ENCODE results near the gene DDX1. TPM values are rescaled to one million over a fixed set of nuclear protein-coding genes. Genes with fewer than 3 reads are reported as not detected.
A peak's percentile ranks its signal among the peaks of the same experiment; 100 is the strongest.

Gene DDX1
- total and polyA plus RNA-seq, 9 of the 15 experiments (the other 6 are each of a cell fraction or from before 2014, with no cell fraction given): 116 to 277 (median 232) TPM

DNA sequence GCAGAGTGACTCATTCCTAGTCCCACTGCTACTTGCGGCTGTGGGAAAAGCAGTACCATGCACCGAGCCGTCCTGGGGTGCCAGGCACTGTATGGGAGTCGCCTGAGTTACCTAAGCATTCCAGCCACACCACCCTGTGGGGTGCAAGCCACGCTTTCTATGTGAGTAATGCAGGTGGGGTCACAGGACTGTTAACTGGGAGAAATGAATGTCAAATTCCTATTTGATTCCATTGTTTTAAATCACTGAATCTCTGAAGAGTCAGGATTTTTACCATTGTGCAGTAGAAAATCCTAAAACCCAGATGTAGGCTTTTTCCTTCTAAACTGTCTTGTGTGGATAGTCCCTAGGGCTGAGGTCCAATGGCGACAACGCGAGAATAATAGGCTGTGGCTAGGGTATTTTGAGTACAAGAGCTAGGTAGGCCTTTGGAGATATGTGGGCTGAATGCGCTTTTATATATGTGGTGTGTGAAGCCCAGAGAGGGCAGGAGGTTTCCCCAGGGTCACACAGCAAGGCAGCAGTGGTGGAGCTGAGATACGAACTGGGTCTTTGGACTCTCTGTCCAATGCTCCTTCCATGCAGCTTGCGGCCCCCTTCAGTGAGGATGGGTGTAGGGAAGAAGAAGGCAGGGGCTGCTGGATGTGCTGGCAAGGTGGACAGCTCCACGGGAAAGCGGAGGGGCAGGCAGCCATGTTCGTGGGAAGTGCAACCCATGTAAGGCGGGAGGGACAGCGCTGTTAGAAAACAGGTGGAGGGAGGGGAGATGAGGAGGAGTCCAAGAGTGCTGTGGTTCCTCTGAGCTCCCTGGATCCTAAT is 83.2 kb downstream of the DDX1 start (continued):
- TF ChIP-seq RBM25 (IDR thresholded peaks at IDR 0.05; ENCODE audit: low read depth, low read length, severe bottlenecking): peak; percentile 23
- no peak for TF ChIP-seq XRCC5 (IDR thresholded peaks at IDR 0.05; ENCODE audit: low read depth, low read length)
- TF ChIP-seq SMC3 (conservative IDR thresholded peaks at IDR 0.05; ENCODE audit: insufficient read depth, low read depth, low read length): no peak
- TF ChIP-seq, protein P1, sequence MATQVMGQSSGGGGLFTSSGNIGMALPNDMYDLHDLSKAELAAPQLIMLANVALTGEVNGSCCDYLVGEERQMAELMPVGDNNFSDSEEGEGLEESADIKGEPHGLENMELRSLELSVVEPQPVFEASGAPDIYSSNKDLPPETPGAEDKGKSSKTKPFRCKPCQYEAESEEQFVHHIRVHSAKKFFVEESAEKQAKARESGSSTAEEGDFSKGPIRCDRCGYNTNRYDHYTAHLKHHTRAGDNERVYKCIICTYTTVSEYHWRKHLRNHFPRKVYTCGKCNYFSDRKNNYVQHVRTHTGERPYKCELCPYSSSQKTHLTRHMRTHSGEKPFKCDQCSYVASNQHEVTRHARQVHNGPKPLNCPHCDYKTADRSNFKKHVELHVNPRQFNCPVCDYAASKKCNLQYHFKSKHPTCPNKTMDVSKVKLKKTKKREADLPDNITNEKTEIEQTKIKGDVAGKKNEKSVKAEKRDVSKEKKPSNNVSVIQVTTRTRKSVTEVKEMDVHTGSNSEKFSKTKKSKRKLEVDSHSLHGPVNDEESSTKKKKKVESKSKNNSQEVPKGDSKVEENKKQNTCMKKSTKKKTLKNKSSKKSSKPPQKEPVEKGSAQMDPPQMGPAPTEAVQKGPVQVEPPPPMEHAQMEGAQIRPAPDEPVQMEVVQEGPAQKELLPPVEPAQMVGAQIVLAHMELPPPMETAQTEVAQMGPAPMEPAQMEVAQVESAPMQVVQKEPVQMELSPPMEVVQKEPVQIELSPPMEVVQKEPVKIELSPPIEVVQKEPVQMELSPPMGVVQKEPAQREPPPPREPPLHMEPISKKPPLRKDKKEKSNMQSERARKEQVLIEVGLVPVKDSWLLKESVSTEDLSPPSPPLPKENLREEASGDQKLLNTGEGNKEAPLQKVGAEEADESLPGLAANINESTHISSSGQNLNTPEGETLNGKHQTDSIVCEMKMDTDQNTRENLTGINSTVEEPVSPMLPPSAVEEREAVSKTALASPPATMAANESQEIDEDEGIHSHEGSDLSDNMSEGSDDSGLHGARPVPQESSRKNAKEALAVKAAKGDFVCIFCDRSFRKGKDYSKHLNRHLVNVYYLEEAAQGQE (IDR thresholded peaks at IDR 0.05; ENCODE audit: borderline replicate concordance): no peak
- TF ChIP-seq, protein P1 (CRISPR knock-in tag; IDR thresholded peaks at IDR 0.05; ENCODE audit: low read depth): no peak
- no peak for TF ChIP-seq ZNF143 (CRISPR knock-in tag; IDR thresholded peaks at IDR 0.05)

Data from K562 (cell line).